Measurements from ENCODE around the gene PTPRT. TPM values are rescaled to one million over a fixed set of nuclear protein-coding genes. Genes with fewer than 3 reads are reported as not detected.

Gene PTPRT
- total and polyA plus RNA-seq, 10 of the 15 experiments (the other 5 are each of a cell fraction or from before 2014, with no cell fraction given), result not detected

DNA sequence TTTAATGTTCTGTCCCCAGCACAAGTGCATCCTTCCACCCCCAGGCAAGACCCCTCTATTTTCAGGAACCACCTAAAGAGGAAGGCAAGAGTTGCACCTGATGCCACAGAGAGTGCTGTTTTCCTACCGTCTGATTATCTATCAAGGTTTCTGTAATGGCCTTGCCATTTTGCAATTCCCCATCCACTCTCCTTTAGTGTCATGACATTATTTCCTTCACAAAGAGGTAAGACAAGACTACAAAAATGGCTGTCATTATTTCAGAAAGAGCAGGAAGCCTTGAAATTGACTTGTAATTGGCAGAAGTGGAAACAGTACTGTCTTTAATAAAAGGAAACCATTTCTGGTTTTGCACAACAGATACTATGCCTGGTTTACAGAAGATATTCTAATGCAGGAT is 426.7 kb downstream of the PTPRT start:
- DNase-seq (ENCODE audit: low read depth, low spot score) (no peak), FAIRE-seq (no peak), ATAC-seq (no peak)
- intact Hi-C loops (cut with micrococcal nuclease; ENCODE audit: unreplicated experiment), result no loop called here
- ChIA-PET SMC1A (ENCODE audit: uncharacterized antibody, unreplicated experiment) (no interaction called here), CTCF (no interaction called here), RAD21 (ENCODE audit: unreplicated experiment) (no interaction called here), POLR2A (no interaction called here)
- no TSS peak for BruUV-seq (replicated peaks)
- TF ChIP-seq SP1 (IDR thresholded peaks at IDR 0.05; ENCODE audit: low read depth, low read length) (no peak), RAD21 (IDR thresholded peaks at IDR 0.05; ENCODE audit: insufficient read depth, low read depth, low read length) (no peak), ZBED1 (IDR thresholded peaks at IDR 0.05; ENCODE audit: borderline replicate concordance) (no peak), CHD2 (IDR thresholded peaks at IDR 0.05; ENCODE audit: borderline replicate concordance, low read depth, low read length) (no peak), SMAD5 (IDR thresholded peaks at IDR 0.05; ENCODE audit: low read depth) (no peak), KLF5 (IDR thresholded peaks at IDR 0.05; ENCODE audit: partially characterized antibody) (no peak), NFXL1 (IDR thresholded peaks at IDR 0.05; ENCODE audit: borderline replicate concordance) (no peak), YBX1 (IDR thresholded peaks at IDR 0.05) (no peak)
- TF ChIP-seq, protein P1, sequence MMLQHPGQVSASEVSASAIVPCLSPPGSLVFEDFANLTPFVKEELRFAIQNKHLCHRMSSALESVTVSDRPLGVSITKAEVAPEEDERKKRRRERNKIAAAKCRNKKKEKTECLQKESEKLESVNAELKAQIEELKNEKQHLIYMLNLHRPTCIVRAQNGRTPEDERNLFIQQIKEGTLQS (IDR thresholded peaks at IDR 0.05; ENCODE audit: borderline replicate concordance, extremely low read depth, low read depth, low read length), result no peak
- Histone ChIP-seq H3K27ac (ENCODE audit: control insufficient read depth, insufficient read depth) (no peak overlapping the region), H3K36me3 (ENCODE audit: control insufficient read depth in 2 of 2, insufficient read depth in 2 of 2, low read length in 1 of 2) (no peaks in the 10 kb centered on the region), H4K20me1 (ENCODE audit: control insufficient read depth, insufficient read depth) (no peaks in the 10 kb centered on the region), H3K9me3 (replicated peaks; ENCODE audit: control insufficient read depth, insufficient read depth, low read length) (no peaks in the 10 kb centered on the region), H3K4me3 (no peak overlapping the region), H3K4me1 (ENCODE audit: control insufficient read depth, insufficient read depth, low read length) (no peaks in the 10 kb centered on the region), H3K4me2 (ENCODE audit: control insufficient read depth, insufficient read depth) (no peak overlapping the region), H3K79me2 (ENCODE audit: control insufficient read depth, insufficient read depth, low read length) (no peaks in the 10 kb centered on the region), H2AFZ (ENCODE audit: control insufficient read depth, low read depth, low read length) (no peak overlapping the region), H3K9ac (ENCODE audit: control insufficient read depth, insufficient read depth, low read length) (no peak overlapping the region), H3K27me3 (replicated peaks in 1 of 2; ENCODE audit: control insufficient read depth in 2 of 2, insufficient read depth in 2 of 2, low read length in 1 of 2) (no peaks in the 10 kb centered on the region)
- in situ Hi-C loops (cut with MboI), result no loop called here
- 81% methylated on average over 1 of the region's 1 CpG for WGBS (ENCODE audit: insufficient coverage, insufficient replicate concordance, low lambda C conversion rate, missing lambda C conversion rate)

DNA sequence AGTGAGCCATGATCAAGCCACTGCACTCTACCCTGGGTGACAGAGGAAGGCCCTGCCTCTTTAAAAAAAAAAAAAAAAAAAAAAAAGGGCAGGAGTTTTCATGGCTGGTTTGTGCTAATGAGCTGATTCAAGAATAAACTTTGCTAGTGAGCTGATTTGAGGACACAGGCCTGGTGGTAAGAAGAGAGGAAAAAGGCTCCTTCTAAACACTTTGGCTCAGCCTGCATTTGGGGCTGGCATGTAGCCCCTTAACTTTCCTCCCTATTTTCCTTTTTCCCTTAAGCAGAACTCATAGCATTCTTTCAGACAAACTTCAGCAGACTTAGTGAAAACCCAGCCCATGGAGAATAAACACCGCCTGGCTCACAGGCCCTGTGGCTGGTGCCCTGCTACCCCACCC is 432.7 kb downstream of the PTPRT start:
- FAIRE-seq (no peak), DNase-seq (ENCODE audit: low read depth, low spot score) (no peak), ATAC-seq (no peak)
- Histone ChIP-seq H2AFZ (ENCODE audit: control insufficient read depth, low read depth, low read length) (no peak overlapping the region), H3K4me2 (ENCODE audit: control insufficient read depth, insufficient read depth) (no peak overlapping the region), H3K9ac (ENCODE audit: control insufficient read depth, insufficient read depth, low read length) (no peak overlapping the region), H3K4me1 (ENCODE audit: control insufficient read depth, insufficient read depth, low read length) (no peaks in the 10 kb centered on the region), H4K20me1 (ENCODE audit: control insufficient read depth, insufficient read depth) (no peaks in the 10 kb centered on the region), H3K36me3 (ENCODE audit: control insufficient read depth in 2 of 2, insufficient read depth in 2 of 2, low read length in 1 of 2) (no peaks in the 10 kb centered on the region), H3K27ac (ENCODE audit: control insufficient read depth, insufficient read depth) (no peak overlapping the region), H3K79me2 (ENCODE audit: control insufficient read depth, insufficient read depth, low read length) (no peaks in the 10 kb centered on the region), H3K27me3 (replicated peaks in 1 of 2; ENCODE audit: control insufficient read depth in 2 of 2, insufficient read depth in 2 of 2, low read length in 1 of 2) (no peaks in the 10 kb centered on the region), H3K9me3 (replicated peaks; ENCODE audit: control insufficient read depth, insufficient read depth, low read length) (no peaks in the 10 kb centered on the region), H3K4me3 (no peak overlapping the region)
- ChIA-PET CTCF (no interaction called here), POLR2A (no interaction called here), SMC1A (ENCODE audit: uncharacterized antibody, unreplicated experiment) (no interaction called here), RAD21 (ENCODE audit: unreplicated experiment) (no interaction called here)
- in situ Hi-C loops (cut with MboI), result no loop called here
- BruUV-seq (replicated peaks), result no TSS peak
- WGBS (ENCODE audit: insufficient coverage, insufficient replicate concordance, low lambda C conversion rate, missing lambda C conversion rate), result 44% methylated on average over 1 of the region's 1 CpG
- intact Hi-C loops (cut with micrococcal nuclease; ENCODE audit: unreplicated experiment), result no loop called here
- no peak for TF ChIP-seq EGR1 (IDR thresholded peaks at IDR 0.05; ENCODE audit: borderline replicate concordance in 1 of 2, low read depth in 2 of 2, low read length in 2 of 2)
- no peak for TF ChIP-seq ETV6 (conservative IDR thresholded peaks at IDR 0.05 in 1 of 2, IDR thresholded peaks at IDR 0.05 in 1 of 2; ENCODE audit: borderline replicate concordance in 1 of 2, low read depth in 1 of 2)
- TF ChIP-seq CREM (IDR thresholded peaks at IDR 0.05; ENCODE audit: low read depth), result no peak
- no peak for TF ChIP-seq PML (IDR thresholded peaks at IDR 0.05; ENCODE audit: low read length)
- TF ChIP-seq HCFC1 (IDR thresholded peaks at IDR 0.05; ENCODE audit: low read length), result no peak
- TF ChIP-seq, protein P2, sequence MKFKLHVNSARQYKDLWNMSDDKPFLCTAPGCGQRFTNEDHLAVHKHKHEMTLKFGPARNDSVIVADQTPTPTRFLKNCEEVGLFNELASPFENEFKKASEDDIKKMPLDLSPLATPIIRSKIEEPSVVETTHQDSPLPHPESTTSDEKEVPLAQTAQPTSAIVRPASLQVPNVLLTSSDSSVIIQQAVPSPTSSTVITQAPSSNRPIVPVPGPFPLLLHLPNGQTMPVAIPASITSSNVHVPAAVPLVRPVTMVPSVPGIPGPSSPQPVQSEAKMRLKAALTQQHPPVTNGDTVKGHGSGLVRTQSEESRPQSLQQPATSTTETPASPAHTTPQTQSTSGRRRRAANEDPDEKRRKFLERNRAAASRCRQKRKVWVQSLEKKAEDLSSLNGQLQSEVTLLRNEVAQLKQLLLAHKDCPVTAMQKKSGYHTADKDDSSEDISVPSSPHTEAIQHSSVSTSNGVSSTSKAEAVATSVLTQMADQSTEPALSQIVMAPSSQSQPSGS (IDR thresholded peaks at IDR 0.05; ENCODE audit: low read length), result no peak
- no peak for TF ChIP-seq YBX1 (IDR thresholded peaks at IDR 0.05)
- TF ChIP-seq NBN (IDR thresholded peaks at IDR 0.05), result no peak
- no peak for TF ChIP-seq RB1 (IDR thresholded peaks at IDR 0.05; ENCODE audit: borderline replicate concordance)
- no peak for TF ChIP-seq RFX5 (IDR thresholded peaks at IDR 0.05; ENCODE audit: low read depth, low read length)
- no peak for TF ChIP-seq RBBP5 (conservative IDR thresholded peaks at IDR 0.05)
- TF ChIP-seq CHD4 (IDR thresholded peaks at IDR 0.05), result no peak
